ENCODE measurements around the gene SPATS2L.
A peak's percentile ranks its signal among the peaks of the same experiment; 100 is the strongest.

Gene SPATS2L

GRCh38 chr2:200379481-200380090, 73.1 kb downstream of the SPATS2L start:
- DNase-seq: peak; percentile 76

- peak; percentile 56 for DNase-seq
Measured at GRCh38 chr2:200380091-200380561, 73.6 kb downstream of the SPATS2L start.

DNA sequence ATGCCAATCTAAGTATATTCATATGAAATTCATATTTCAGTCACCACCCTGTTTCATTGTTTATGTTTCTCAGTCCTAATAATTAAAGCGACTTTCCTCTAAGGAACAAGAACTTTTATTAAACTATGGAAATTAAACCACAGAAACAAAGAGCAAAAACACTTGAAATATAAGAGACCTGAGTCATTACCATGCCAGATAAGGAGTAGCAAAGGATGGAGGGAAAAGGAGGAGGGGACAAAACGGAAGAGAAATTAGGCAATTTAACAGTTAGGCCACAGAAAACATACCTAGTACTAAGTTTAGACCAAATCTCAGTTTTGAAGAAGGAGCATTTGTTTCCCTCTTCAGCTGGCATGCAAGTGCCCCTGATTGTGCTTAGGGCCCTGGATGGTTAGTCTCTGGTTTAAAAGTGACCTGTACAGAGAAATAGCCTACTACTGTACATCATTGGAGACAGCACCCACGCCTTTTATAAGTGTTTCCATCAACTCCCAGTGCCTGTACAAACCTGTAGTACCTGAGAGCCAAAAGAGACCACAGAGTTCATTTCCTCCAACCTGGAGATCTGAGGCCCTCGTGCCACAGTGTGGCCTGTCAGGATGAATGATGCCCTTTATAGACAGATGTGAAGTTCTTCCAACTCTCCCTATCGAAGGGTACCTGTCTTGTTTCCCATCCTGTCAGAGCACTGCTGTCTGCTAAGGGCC, 74.5 kb downstream of the SPATS2L start:
- no peak for DNase-seq

- no peak for DNase-seq
Measured at GRCh38 chr2:200382874-200383273, 76.4 kb downstream of the SPATS2L start.

DNA sequence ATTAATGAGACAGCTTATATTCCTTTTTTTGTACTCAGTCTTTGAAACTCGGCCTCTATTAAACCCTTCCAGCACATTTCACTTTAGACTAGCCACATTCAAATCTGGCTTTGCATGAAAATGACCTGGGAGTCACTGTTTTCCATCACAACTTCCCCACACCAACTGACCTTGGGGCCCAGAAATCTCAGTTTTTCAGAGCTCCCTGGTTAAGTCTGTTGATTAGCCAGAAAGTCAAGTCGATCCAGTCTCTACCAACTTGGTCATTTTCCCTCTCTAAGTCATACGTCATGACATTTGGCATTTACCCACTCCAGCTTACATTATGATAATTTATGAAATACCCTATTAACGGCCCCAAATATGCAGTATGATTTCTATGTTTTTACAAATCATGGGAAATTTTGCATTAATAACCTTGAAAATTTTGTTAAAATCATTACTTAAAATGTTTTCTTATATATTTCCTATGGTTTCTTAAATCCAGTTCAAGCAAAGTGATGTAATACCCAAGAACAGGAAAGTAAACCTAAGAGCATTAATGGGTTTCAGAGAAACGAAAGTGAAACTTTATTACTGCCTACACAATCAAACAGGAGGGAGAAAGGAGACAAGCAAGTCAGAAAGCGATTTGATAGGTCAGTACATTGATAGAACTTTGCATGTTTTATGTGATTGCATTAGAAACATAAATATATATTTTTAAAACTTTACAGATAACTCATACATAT, 77.1 kb downstream of the SPATS2L start:
- peak; percentile 23 for DNase-seq

DNA sequence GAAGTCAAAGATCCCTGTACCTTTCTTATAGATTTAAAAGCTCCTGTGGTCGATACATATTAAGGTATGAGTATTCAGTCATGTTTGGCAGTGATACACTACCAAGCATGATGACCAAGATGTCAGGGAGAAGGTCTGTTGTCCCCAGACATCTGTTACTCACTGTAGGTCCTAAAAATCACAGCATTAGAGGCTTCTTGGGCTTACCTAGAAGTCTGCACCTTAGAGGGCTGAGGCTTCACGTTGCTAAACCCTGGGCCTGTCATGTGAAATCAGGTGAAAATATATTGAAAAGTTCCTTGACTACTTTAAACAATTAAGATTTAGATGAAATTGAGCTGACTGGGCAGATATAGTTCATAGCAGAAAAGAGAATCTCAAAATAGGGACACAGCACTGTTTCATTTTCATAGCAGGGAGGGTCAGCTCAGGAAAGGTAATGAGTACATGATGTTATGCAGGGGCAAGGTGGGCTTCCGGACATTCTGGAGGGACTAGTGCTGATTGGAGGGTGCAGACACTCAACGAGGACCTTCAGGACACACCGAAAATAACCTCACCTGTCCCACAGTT, 78.7 kb downstream of the SPATS2L start:
- no peak for DNase-seq

DNA sequence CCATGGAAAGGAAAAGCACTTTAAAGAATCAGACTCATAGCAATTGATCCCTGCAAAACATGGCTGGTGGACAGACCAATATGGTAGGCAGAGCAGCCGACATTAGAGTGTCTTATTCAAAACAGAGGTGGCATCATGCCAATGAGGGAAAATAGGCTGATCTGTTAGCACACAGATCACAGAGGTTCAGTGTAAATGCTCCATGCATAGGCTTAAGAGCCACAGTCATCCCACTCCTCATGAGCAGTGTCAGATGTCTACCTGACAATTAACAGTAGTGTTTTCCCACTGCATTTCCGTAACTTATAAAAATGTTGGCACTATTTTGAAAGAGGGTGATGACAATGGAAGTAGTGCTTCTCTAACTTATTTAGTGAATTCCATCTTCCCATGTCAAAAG, 86.7 kb downstream of the SPATS2L start:
- DNase-seq: no peak

DNA sequence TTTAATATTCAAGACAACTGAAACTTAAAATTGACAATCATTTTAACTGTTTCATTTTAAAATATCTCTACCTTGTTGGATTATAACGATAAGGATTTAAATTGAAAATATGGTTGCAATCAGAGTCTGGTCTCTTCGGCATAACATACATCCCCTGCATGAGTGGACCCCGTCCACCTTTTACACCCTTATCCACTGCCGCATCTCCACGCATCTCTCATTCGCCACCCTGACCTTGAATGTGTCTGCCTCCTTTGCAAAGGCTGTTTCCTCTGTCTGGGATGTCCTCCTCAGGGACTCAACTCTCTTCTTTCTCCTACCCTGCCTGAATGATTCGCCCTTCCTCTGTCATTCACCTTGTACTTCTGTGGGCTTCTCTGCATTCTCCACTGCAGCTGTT, 87.6 kb downstream of the SPATS2L start:
- no peak for DNase-seq

DNA sequence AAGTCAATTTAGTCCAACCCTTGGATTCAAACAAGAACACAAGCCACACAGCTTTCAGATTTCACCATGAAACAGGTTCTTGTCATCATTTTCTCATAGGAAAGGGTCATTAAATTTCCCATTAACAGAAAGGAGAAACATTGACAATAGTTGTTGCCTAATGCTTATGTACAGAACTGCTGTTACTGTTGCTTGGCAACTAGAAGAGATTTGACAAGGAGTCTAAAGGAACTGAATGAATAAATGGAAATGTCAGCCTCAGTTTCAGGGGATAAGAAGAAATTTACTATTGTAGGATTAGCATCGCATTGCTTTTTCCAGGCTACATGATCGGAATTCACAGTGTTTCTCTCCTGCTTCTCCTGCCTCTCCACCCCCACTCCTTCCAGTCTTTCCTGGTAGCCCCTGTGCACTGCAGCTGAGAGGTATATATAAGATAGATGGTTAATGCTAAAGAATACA, 90.3 kb downstream of the SPATS2L start:
- peak; percentile 6 for DNase-seq

DNA sequence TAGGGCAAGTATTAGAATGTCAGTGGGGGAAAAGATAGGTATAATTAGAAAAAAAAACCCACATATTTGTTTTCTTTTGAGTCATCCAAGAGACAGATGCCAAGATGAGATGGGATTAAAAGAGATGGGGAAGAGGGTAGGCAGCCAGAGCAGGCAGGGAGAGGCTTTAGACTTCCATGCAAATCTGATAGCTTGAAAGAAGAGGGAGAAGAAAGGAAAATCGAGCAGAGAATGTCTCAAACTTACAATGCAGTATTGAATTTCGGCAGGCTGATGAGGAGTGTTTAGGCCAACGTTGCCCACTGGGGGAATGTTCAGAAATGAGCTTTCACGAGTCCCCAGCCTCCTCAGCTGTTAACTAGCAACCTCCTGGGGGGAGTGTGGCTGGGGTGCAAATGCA, 91.3 kb downstream of the SPATS2L start:
- DNase-seq: no peak

GRCh38 chr2:200399046-200399445, 92.6 kb downstream of the SPATS2L start:
- no peak for DNase-seq

- DNase-seq: no peak
Measured at GRCh38 chr2:200399636-200400035, 93.1 kb downstream of the SPATS2L start.

- no peak for DNase-seq
Measured at GRCh38 chr2:200403814-200404213, 97.3 kb downstream of the SPATS2L start.

GRCh38 chr2:200404615-200405014, 98.1 kb downstream of the SPATS2L start:
- no peak for DNase-seq

- DNase-seq: peak; percentile 13
Measured at GRCh38 chr2:200405599-200406298, 99.3 kb downstream of the SPATS2L start.

DNA sequence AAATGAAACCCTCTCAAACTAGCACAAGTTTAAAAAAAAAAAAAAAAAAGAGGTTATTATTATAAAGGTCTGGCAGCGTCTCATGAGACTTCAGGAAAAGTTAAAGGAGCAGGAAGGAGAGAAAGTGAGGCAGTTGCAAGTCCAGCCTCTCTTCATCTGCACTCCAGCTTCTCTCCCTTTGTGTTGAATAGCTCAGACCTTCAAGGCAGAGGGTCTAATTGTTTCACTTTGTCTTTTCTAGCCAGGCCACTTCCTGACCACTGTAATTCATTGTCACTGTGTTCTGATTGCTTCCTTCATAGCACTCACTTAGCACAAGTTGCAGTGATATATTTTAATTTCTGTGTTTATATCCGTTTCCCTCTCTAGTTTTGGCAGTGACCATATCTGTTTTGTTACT, 99.9 kb downstream of the SPATS2L start:
- DNase-seq: no peak

DNA sequence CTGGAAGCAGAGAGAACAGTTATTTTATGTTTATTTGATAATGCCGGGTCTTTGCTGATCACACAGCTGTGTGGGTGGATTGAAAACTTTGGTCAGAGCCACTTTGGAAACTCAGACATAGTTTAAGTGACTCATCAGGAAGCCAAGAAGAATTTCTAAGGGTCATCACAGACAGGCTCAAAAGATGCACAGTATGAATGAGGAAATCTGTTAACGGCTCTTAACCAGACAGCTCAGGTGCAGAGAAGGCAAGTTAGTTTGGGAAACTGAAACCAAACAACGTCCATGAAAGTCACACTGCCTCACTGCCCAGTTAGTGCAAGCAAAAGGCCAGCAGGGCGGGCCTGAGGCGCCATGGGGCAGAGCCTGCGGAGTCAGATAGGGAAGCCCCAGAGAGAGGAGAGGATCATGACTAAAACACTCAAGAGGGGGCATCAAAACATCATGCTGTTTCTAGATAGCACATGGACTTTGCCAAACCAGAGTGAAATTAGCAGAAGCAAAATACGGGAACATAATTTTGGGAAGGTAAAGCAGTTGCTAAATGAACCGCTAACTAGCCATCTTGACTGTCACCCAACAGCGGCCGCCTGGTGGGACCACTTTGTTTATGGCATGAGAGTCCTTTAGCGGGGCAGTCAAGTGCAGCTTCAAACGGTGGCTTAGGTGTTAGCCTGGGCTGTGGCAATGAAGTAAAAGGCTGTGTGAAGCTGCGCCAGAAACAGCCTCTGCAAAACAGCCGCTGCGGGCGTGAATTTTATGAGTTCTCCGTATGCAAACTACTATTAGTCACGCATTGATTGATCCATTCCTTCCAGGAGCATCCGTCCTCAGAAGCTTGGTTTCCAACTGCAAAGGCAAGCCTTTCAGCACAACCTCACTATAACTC, 102.2 kb downstream of the SPATS2L start:
- no peak for DNase-seq

DNA sequence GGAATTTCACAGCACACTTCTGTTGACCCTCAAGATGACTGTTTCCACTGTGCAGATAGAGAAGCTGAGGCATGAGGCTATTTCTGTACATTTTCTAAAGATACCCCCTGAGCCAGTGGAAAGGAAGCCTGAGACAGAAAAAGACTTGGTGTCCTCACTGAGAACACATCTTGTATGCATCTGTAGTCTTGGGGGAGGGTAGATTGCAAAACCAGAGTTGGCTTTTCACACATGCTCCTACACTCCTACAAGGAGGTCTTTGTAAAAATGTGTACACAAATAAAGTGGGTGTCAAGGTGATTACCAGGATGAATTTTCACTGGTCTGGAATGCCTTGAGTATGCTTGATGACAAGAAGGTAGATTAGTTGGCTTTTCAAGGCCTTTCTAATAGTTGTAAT, 105.3 kb downstream of the SPATS2L start:
- DNase-seq: no peak

GRCh38 chr2:200414367-200414766, 107.9 kb downstream of the SPATS2L start:
- no peak for DNase-seq

GRCh38 chr2:200415455-200415854, 109.0 kb downstream of the SPATS2L start:
- DNase-seq: no peak

DNA sequence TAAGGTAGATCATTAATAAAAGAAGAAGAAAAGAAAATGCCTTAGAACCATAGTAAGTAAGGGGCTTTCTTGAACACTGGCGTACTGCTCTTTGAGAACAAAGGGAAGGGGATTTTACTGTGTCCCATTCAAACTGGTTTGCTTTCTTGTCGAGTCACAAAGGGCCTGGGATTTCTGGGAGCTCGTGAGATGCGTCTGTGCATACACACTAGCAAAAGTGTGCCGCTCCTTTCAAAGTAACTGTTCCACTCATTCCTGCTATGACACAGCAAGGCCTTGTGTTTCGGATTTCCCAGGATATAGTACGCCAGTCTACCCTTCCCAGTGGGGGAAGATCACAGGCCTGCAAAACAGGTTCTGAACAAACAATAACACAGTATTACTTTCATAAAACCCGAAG, 110.4 kb downstream of the SPATS2L start:
- no peak for DNase-seq

GRCh38 chr2:200417366-200417765, 110.9 kb downstream of the SPATS2L start:
- no peak for DNase-seq

All from NCI-H1436 (cell line).